GM18519 (cell line): ENCODE data around the gene GABRR1.
"Not testable (repeated sequence)": the region's sequence is repeated elsewhere in the genome, so short reads cannot be mapped to it uniquely, and the experiment has no call there.

Experiments used
- ATAC-seq: cut with Tn5 transposase; IDR thresholded peaks from one replicate; pipeline ENCODE4 v1.9.1; 2021; ENCODE audit warnings: mild to moderate bottlenecking, moderate library complexity; ENCODE audit not compliant: unreplicated experiment, low FRiP score

GABRR1 gene

DNA sequence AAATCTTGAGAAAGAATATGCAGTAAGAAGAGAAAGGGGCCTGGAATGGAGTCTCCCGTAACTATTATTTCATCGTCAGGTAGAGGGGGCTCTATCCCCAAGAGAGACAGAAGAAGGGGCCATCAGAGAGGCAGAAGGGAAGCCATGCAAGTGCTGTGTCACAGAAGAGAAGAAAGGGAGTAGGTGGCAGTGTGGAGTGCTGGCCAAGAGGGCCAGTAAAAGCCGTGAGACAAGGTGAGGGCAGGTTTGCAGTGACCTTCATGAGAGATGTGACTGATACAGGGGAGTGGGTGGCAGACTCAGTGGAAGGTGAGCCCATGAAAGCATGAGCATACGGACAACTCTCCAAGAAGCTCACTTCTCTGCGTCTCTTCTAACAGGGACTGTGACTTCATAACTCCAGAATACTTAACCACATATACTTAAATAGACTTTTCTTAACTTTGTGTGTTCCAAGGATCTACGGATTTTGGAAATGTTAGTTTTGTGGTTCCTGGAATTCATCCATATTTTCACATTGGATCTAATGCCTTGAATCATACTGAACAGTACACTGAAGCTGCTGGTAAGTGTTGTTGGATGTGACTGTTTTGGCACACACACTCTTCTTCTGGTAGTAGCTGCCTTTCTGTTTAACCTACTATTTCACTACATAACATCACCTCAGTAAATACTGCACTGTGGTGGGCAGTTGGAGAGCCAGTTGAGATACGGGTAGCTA is 55.7 kb downstream of the GABRR1 start:
- no peak for ATAC-seq

- no peak for ATAC-seq
These were observed 56.6 kb downstream of the GABRR1 start for GRCh38 chr6:89160331-89161092.

- ATAC-seq = no peak
These were observed 63.0 kb downstream of the GABRR1 start for GRCh38 chr6:89154131-89154530.

DNA sequence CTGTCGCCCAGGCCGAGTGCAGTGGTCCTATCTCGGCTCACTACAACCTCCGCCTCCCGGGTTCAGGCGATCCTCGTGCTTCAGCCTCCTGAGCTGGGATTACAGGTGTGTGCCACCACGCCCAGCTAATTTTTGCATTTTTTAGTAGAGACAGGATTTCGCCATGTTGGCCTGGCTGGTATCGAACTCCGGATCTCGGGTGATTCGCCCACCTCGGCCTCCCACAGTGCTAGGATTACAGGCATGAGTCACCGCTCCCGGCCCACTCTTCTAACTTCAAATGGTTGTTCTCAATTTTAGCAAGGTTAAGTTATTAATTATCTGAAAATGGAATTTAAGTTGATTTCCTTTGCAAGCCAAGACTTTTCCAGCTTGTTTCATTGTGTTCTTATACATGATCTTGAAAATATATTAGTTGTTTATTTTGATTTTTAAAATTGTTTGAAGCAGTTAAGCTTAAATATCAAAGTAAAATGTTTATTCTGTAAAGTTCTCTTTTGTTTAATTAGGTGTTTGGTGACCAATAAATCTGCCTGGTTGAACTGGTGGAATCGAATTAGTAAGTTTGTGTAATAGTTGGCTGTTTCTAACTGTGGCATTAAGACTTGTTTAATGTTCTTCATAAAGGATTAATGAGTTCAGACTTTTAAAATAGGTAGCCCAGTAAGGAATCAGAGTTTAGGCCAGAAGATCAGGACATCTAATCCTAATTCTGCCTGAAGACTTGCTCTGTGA is 69.0 kb downstream of the GABRR1 start:
- ATAC-seq = no peak

DNA sequence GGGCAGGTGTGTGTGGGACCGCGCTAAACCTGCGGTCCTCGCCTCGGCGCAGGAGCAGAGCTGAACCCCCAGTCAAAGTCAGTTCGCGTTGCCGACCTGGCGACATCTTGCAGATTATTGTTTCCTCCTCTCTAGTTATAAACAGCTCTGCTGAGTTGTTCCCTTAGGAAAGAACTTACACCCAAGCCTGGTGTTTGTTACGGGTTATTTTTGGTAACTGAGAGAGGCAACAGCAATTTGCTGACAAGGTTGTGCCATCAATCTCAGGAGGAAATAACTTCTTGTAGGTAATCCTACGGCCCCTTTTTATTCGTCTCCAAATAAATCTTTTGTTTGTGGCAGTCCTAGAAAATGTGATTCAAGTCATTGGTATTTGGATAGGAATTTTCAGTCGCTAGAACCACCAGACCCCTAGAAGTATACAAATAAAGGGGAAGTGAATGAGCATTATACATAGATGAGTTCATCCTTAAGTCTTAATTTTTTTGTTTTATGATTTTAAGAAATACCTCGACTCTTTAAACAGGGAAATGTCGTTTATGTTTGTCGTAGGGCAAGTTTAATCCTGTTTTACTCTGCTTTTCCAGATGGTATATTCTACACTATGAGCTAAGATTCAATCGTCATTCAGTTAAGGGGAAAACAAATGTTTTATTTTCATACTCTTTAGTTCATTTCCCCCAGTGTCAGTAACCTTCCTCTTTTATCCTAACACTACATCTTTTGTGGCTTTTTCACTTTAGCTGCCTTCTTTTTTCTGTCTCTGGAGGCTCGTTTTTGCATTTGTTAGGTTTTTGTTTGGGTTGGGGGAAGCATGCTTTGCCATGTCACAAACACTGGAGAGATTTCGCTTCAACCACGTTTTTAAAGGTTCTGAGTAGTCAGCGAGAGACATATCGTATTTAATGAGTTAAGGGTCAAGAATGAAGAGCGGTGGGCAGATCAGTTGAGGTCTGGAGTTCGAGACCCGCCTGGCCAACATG is 70.1 kb downstream of the GABRR1 start:
- no peak for ATAC-seq

DNA sequence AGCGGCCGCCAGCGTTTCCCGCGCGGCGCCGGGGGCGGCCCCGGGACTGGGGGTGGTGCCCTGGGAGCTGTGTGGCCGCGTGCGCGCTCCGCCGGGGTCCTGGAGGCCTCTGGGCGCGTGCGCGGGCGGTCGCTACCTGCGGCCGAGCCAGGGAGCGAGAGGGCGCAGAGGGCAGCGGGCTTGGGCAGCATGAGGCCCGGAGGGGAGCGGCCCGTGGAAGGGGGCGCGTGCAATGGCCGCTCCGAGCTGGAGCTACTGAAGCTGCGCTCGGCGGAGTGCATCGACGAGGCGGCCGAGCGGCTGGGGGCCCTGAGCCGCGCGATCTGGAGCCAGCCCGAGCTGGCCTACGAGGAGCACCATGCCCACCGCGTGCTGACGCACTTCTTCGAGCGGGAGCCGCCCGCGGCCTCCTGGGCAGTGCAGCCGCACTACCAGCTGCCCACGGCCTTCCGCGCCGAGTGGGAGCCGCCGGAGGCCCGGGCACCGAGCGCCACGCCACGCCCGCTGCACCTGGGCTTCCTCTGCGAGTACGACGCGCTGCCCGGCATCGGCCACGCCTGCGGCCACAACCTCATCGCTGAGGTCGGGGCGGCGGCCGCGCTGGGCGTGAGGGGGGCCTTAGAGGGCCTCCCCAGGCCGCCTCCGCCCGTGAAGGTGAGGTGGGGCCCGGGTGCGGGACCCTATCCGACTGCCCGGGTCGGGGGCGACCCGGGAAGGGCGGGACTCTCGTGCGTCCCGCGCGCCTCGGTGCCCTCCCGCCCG is 71.0 kb downstream of the GABRR1 start, which contains the start of gene PM20D2:
Gene PM20D2, plus strand, starts transcription at position 100 of the 762 bp plus-strand sequence. Its CDS starts 90 bp downstream, at position 190.
- peak; percentile 47 for ATAC-seq

GRCh38 chr6:89145091-89145955 is 71.8 kb downstream of the GABRR1 start:
- ATAC-seq = peak; percentile 41

DNA sequence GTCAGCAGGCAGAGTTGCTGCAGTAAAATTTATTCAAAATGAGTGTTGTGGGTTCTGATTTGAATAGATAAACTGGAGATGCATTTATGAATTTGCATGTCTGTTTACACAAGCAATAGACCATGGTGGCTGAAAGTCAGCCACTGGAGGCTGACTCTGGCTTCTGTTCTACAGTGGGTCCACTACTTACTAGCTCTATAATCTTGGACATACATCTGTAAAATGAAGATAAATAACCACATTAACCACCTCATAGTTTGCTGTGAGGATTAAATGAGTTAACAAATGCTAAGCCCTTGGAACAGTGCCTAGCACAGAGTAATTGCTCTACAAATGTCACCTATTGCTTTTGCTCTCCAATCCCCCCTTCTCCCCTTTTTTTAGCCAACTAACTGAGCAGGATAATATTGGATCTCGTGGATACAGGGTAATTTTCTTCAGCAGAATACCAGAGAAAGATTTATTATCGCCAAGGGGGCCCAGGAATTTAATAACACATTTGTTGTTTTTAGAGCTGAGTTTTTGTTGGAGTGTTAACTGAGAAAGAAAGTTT is 72.7 kb downstream of the GABRR1 start:
- peak; percentile 23 for ATAC-seq

- no peak for ATAC-seq
These were observed 76.6 kb downstream of the GABRR1 start for GRCh38 chr6:89140347-89141156.

DNA sequence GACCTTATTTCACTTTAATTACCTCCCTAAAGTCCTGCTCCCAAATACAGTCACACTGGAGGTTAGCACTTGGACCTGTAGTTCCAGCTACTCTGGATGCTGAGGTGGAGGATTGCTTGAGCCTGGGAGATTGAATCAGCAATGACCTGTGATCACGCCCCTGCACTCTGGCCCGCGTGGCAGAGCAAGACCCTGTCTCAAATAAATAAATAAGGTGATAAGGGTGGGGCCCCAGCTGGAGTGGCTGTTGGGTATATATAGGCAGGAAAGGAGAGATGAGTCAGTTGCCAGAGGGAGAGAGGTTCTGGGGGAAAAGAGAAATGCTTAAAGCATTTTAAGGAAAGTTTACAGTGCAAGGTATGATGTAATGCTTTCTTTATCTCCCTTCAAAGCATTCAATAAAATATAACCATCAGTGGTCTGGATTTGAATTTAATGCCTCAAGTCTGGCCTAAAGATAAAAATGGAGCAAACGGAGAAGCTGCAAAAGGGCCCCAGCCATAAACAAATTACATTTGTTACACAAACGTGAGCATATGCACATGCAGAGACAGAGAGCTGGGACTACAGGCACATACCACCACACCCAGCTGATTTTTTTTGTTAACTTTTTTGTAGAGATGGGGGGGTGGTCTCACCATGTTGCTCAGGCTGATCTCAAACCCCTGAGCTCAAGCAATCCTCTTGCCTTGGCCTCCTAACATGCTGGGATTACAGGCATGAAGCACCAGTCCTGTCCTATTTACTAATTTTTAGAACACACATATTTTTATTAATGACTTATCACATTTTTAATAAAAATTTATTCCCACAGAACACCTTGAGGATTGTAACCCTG is 77.4 kb downstream of the GABRR1 start:
- ATAC-seq = no peak

DNA sequence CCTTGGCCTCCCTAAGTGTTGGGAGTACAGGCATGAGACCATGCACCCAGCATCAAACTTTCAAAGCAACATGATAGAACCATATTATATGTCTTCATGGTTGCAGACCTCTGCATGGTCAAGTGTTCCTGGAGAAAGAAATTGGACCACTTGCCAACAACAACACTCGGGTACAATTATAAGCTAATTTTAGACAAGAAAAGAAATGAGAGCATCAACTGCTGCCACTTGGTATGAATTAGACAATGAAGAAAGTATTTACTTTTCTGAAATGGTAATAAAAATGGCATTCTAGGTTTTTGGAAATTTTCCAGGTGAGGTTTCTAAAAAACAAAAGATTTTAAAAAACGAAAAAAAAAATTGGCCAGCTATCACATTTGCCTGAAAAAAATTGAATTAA is 79.0 kb downstream of the GABRR1 start:
- no peak for ATAC-seq

DNA sequence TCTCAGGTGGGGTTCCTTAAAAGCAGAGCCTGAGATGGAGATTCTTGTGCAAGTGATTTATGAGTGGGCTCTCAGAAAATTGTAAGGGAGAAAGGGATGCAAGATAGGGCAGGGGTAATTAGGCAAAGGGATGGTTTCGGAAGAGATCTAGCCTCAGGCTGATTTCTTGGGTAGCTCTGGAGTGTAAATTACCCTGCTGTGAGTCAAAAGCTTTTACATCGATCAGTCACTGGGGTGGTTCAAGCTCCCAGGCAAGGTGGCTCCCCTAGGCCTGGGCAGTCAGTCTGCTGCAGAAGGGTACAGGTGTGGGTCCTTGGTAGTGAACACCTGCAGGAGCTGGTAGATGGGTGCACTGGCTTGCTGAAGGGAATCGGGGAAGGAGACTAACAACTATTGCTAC is 82.4 kb downstream of the GABRR1 start:
- no peak for ATAC-seq

GRCh38 chr6:89133981-89134380 is 83.2 kb downstream of the GABRR1 start:
- no peak for ATAC-seq

DNA sequence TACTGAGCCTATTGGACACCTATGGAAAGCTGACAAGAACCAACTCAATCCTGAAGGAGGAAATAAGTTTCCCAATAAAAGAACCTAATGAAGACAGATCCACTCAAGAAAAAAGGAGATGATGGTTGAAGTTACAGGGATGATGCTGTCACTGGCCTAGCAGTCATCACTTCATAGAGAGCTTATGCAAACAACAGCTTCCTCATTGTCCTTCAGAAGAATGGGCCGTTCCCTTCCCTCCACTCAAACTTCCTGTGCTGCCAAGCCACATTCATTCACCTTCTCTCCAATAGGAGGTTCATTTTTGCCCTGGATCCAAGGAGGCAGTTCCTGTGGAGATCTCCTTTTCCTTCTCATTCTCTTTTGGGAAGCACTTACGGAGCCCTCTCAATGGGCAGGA is 85.1 kb downstream of the GABRR1 start:
- no peak for ATAC-seq

- no peak for ATAC-seq
These were observed 85.6 kb downstream of the GABRR1 start for GRCh38 chr6:89131599-89131998.

- ATAC-seq = not testable (repeated sequence)
These were observed 88.9 kb downstream of the GABRR1 start for GRCh38 chr6:89128256-89128671.
